MM.1S (cell line): ENCODE measurements around the gene ARL4A.
"Not testable (repeated sequence)": the region's sequence is repeated elsewhere in the genome, so short reads cannot be mapped to it uniquely, and the experiment has no call there.

Experiments
- EZH2 ChIP-seq: fragments of 300-600 bp; sonication (generic); optimal IDR thresholded peaks from 2 replicates; pipeline ENCODE3; 2017; ENCODE audit warnings: low read depth, mild to moderate bottlenecking, antibody characterized with exemption, low read length, mixed read lengths
- EZH2phosphoT487 ChIP-seq: fragments of 300-600 bp; sonication (generic); IDR thresholded peaks from 2 replicates; pipeline ENCODE4 v1.6.1; 2018; ENCODE audit warnings: antibody characterized with exemption, low read length
- TF ChIP-seq, protein P1 (sequence below): fragments of 300-600 bp; sonication (generic); IDR thresholded peaks from 2 replicates; pipeline ENCODE4 v1.5.1; 2016; ENCODE audit warnings: antibody characterized with exemption, low read length, mixed read lengths

GRCh38 chr7:12673436-12673835 lies 14.0 kb upstream of the ARL4A start:
- TF ChIP-seq, protein P1, sequence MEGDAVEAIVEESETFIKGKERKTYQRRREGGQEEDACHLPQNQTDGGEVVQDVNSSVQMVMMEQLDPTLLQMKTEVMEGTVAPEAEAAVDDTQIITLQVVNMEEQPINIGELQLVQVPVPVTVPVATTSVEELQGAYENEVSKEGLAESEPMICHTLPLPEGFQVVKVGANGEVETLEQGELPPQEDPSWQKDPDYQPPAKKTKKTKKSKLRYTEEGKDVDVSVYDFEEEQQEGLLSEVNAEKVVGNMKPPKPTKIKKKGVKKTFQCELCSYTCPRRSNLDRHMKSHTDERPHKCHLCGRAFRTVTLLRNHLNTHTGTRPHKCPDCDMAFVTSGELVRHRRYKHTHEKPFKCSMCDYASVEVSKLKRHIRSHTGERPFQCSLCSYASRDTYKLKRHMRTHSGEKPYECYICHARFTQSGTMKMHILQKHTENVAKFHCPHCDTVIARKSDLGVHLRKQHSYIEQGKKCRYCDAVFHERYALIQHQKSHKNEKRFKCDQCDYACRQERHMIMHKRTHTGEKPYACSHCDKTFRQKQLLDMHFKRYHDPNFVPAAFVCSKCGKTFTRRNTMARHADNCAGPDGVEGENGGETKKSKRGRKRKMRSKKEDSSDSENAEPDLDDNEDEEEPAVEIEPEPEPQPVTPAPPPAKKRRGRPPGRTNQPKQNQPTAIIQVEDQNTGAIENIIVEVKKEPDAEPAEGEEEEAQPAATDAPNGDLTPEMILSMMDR: not testable (repeated sequence)
- TF ChIP-seq EZH2, EZH2phosphoT487: not testable (repeated sequence)
